ELR (cell line): ENCODE results near the gene ATP5ME.
"Not testable (repeated sequence)": the region's sequence is repeated elsewhere in the genome, so short reads cannot be mapped to it uniquely, and the experiment has no call there.

ENCODE experiments used
- DNase-seq: peaks from one replicate; pipeline ENCODE4 v3.0.0-alpha.2; 2015; ENCODE audit warnings: low read depth

ATP5ME gene

GRCh38 chr4:704971-705277, 30.8 kb upstream of the ATP5ME start:
- no peak for DNase-seq

DNA sequence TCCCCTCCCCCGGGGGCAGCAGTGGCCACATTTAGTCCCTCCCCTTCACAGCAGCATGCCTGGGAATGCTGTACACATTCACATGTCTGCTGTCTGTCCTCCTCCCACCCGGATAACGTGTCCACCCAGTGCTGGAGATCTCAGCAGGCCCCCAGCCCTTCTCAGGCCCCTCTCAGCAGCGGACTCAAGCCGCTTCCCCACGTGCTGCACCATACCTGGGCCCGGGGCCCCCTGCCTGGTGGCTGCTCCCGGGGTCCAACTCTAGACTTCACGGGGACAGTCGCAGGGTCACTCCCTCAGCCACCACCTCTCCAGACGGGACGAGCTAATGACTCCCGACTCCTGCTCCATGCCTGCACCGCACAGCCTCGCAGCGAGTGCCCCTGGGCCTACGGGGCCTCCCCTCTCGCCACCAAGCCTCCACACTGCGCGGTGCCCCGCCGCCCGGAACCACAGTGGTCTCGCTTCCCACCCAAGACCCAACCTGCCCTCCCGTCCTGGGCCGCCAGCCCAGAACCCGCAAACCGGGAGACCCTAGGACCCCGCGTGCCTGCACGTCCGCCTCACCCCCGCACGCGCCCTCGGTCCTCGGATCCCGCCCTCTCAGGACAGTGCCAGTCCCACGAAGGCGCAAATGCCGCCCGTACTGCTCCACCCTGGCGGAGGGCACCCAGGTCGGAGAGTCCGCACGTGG, 30.3 kb upstream of the ATP5ME start:
- no peak for DNase-seq

GRCh38 chr4:703336-704197, 29.5 kb upstream of the ATP5ME start:
- no peak for DNase-seq

DNA sequence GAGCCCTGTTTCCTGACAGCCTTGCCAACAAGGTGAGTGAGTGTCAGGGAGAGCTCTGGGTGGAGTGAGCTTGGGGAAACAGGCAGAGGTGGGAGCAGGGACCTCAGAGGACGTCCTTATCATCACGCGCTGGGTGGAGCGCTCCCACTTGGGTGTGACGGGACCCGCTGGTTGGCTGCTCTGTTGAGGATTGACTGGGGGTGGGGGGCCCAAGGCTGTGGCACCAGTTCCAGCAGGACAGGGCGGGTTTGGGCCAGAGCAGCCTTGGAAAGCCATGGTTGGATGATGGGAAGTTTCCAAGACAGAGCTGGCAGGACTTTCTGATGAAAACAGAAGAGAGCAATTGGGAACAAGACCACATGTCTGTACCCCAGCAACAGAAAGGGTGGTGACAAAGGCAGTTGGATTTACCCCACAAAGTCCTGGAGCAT, 28.6 kb upstream of the ATP5ME start:
- no peak for DNase-seq

DNA sequence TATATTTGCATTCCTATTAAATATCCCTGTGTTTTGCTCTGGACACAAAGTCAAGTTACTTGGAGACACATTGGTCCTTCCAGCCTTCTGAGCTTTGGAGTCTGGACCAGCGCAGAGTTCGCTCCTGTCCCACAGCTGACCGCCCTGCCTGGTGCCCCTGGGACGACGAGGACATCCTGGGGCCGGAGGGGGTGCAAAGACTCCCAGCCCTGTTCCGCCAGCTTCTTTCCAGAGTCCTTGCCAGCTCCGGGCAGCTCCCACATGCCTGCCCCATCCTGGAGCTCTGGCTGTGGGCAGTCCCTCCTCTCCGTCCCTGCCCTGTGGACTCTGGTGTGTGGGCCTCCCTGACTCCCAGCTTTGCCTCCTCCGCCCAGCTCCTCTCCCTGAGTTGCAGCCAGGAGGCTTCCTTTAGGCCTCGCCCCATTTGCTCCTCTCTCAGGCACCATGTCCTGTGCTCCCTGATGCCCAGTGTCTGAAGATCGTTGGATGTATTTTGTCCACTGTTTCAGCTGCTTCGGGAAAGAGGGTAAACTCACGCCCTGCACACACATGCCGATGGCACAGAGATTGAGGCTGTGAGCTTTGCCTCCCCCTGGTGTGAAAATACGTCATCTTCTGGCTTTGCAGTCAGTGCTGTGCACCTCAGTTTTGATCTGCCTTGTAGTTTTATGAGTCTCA, 26.6 kb upstream of the ATP5ME start:
- DNase-seq, result no peak

DNA sequence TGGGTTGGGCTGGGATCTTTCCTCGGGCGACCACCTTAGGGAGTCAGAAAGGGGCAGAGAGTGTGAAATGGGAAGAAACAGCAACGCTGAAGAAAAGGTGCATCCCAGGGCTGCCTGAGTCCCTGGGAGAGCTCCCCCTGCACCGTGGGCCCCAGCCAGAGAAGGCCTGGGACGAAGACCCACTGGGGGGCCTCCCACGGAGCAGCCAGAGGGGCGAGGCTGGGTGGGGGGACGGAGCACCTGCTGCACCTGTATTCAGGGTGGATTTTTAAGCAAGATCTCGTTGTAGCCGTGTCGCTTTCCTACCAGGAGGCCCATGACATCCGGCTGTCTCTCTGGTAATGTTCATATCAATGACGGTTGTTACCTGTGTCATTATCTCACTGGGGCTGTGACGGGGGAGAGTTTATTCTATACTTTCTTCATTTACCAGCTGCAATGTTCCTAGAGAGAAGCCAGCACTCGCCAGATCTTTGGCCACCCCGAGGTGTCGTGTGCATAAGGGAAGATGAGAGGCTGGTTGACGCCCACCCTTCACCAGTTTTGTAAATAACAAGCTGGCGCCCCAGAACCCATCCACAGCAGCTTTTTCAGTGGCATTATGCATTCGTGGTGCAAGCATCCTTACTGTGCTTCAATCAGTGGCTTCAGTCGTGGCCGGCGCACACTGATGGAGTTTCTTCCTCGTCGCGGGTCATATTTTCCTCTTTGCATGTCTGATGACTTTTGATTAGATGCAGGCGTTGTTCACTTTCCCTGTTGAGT, 25.9 kb upstream of the ATP5ME start:
- no peak for DNase-seq

- DNase-seq, result not testable (repeated sequence)
Measured at GRCh38 chr4:694341-694940, 20.4 kb upstream of the ATP5ME start.

GRCh38 chr4:692771-693554, 18.9 kb upstream of the ATP5ME start:
- no peak for DNase-seq

- DNase-seq, result no peak
Measured at GRCh38 chr4:689723-690122, 15.6 kb upstream of the ATP5ME start.

- no peak for DNase-seq
Measured at GRCh38 chr4:688854-689681, 15.0 kb upstream of the ATP5ME start, which contains the start of gene SLC49A3. TSS of gene SLC49A3 (minus strand) at chr4:689151. CDS start at chr4:689127, 24 bp downstream.

DNA sequence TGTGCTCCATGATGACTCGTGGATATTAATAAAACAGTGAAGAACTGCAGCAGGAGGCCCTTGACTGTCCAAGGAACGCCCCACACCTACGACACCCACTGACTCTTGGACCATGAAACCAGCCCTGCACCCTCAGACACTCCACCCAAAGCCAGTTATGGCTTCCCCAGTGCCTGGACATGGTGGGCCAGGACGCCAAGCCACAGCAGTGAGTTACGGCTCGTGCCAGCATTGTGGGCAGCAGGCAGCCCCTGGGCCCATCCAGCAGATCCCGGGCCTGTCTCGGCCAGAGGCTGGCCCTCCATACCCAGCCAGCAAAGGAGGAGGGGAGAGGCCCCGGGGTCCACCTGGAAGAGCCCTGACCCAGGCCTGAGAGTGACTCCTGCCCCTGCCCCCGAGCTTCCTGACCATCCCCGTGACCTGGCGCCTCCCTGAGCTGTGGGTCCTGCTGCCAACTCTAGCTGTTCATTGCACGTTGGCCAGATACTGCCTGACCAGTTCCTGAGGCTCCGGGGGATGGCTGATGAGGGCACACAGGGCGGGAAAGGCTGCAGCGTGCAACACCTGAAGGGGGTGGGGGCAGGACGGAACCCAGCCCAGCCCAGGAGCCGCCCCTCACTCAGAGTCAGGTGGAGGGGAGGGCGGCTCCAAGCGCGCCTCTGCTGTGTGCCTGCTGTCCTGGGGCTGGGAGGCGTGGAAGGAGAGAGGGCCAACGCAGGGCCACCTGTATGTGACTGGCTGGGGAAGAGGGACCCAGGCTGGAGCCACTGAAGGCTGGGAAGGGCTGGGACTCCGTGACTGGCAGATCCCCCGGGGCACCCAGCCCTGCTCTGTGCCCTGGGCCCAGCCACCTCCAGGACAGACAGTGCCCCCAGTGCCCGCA, 14.1 kb upstream of the ATP5ME start:
- DNase-seq, result no peak

- peak; percentile 95 for DNase-seq
Measured at GRCh38 chr4:687048-687970, 13.2 kb upstream of the ATP5ME start.

- no peak for DNase-seq
Measured at GRCh38 chr4:686413-687040, 12.5 kb upstream of the ATP5ME start.

GRCh38 chr4:685679-686412, 11.8 kb upstream of the ATP5ME start:
- no peak for DNase-seq

DNA sequence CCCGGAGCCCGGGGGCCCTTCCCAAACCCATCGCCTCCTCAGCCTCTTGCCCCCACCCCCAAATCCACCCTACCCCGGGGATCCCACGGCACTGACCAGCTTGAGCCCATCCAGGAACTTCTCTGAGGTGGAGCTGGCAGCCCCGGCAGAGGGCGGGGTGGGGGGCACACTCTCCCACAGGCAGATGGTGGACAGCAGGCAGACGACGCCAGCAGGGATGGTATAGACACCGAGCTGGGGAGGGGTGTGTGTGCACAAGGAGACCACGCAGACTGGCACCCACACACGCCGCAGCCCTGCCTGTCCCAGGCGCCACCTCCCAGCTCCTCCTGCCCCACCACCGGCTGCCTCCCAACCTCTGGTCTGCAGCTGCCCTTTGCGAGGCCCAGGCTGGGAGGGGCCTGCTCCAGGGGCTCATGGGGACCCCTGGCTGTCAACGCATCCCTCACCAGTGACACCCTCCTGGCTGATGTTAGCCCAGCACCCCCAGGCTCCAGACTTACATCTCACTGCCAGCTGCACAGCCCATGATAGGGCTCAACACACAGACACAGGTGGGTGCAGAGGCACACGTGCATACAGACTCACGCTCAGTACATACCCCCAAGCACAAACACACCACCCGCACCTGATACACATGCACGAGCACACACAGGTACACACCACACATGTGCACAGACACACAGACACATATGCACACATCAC, 10.7 kb upstream of the ATP5ME start:
- no peak for DNase-seq
